ENCODE measurements around the gene GATA6. TPM values are rescaled to one million over a fixed set of nuclear protein-coding genes. Genes with fewer than 3 reads are reported as not detected.

Gene GATA6
- polyA plus RNA-seq, 3 donors: 0.04 TPM; not detected in 2

DNA sequence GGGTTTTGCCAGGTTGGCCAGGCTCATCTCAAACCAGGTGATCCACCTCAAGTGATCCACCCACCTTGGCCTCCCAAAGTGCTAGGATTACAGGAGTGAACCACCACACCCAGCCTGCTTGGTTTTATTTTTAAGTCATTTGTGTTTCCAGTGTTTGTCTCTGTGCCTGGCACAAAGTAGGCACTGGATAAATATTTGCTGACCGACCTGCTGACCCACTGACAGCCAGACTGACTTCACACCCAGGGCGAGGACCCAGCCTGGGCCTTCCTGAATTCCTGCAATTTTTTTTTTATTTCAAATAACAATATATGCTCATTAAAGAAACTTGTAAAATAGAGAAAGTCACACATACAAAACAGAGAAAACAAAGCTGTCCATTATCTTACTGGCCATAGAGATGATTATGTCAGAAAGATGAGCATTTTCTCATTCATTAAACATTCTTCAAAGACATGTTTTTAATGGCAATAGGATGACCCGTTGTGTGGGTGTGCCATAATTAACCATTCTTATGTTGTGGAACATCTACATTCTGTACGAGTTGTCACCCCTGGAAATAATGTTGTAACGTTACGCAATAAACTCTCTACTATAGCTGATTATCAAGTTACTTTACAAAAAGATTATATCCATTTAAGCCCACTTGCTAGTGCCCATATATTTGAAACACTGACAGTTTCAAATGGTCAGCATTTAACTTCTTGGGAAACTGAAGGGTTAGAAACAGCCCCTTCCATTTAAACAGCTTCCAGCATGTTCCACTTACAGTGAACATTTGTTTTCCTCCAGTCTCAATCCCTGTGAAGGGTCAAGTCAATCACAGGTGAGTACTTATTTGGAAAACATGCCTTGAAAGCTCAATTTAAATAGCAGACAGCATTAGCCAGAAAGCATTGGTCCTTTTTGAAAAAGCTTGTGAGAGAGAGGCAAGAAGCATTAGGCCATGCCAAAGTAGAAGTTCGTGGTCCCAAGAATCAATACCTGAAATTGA lies 25.7 kb upstream of the GATA6 start:
- no peaks in the 10 kb centered on the region for H3K79me2 ChIP-seq (ENCODE audit: insufficient read depth, low read length)

DNA sequence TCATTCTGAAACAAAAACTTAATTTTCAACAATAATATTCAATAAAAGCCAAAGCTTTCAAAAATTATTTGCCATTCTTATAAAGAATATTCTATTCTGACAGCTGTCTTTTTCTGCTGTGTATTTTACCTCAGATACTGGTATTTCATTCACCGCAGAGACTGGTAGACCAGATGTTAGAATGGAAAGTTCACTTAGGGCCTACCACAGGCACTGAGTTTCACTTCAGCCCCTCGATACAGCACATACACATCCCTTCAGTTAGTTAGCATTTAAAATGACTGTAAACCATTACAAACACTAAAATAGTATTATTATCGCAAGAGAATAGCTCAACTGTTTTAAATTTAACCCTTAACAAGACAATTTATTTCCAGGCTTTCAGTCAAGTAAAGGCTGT lies 24.2 kb upstream of the GATA6 start:
- H3K27me3 ChIP-seq (ENCODE audit: control insufficient read depth in 2 of 2, insufficient read depth in 2 of 2, low read length in 2 of 2): peaks cover 0 to 4% of the 10 kb centered on the region in 2 donors
- H3K9me3 ChIP-seq (replicated peaks in 1 of 2; ENCODE audit: control insufficient read depth in 1 of 2, insufficient read depth in 1 of 2, low read length in 2 of 2): no peaks in the 10 kb centered on the region
- no peak overlapping the region for H2AFZ ChIP-seq (ENCODE audit: insufficient read depth, low read depth, low read length, poor library complexity, severe bottlenecking)
- no peak overlapping the region for H3K9ac ChIP-seq (ENCODE audit: insufficient read depth, low read length, poor library complexity, severe bottlenecking)
- no peak overlapping the region for H3K4me2 ChIP-seq (replicated peaks; ENCODE audit: extremely low read depth, low read length, poor library complexity, severe bottlenecking)
- no peaks in the 10 kb centered on the region for H3K79me2 ChIP-seq (ENCODE audit: insufficient read depth, low read length)
- H3K36me3 Mint-ChIP-seq: no peaks in the 10 kb centered on the region
- H3K4me3 ChIP-seq (replicated peaks in 1 of 3; ENCODE audit: low read depth in 2 of 3, low read length in 3 of 3): no peak overlapping the region
- no peaks in the 10 kb centered on the region for H3K4me1 ChIP-seq (ENCODE audit: control insufficient read depth in 1 of 2, insufficient read depth in 2 of 2, low read length in 2 of 2)
- H3K36me3 ChIP-seq (replicated peaks in 1 of 2; ENCODE audit: control insufficient read depth in 1 of 2, insufficient read depth in 2 of 2, low read length in 2 of 2): no peaks in the 10 kb centered on the region
- no peak overlapping the region for H3K27ac Mint-ChIP-seq
- H3K4me3 Mint-ChIP-seq: no peak overlapping the region
- TF ChIP-seq, protein P1, sequence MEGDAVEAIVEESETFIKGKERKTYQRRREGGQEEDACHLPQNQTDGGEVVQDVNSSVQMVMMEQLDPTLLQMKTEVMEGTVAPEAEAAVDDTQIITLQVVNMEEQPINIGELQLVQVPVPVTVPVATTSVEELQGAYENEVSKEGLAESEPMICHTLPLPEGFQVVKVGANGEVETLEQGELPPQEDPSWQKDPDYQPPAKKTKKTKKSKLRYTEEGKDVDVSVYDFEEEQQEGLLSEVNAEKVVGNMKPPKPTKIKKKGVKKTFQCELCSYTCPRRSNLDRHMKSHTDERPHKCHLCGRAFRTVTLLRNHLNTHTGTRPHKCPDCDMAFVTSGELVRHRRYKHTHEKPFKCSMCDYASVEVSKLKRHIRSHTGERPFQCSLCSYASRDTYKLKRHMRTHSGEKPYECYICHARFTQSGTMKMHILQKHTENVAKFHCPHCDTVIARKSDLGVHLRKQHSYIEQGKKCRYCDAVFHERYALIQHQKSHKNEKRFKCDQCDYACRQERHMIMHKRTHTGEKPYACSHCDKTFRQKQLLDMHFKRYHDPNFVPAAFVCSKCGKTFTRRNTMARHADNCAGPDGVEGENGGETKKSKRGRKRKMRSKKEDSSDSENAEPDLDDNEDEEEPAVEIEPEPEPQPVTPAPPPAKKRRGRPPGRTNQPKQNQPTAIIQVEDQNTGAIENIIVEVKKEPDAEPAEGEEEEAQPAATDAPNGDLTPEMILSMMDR (IDR thresholded peaks at IDR 0.05): no peak
- peaks cover 4 to 10% (median 7%) of the 10 kb centered on the region in 3 donors for H3K27me3 Mint-ChIP-seq (ENCODE audit: low read depth in 3 of 3)
- H4K20me1 ChIP-seq (ENCODE audit: insufficient read depth, low read length): no peaks in the 10 kb centered on the region
- H3K4me1 Mint-ChIP-seq: no peaks in the 10 kb centered on the region
- DNase-seq: no peak
- no peak overlapping the region for H3K27ac ChIP-seq (ENCODE audit: low read depth in 1 of 2, low read length in 2 of 2)
- intact Hi-C loops (cut with micrococcal nuclease): no loop called here
- peaks cover 0 to 10% (median 3%) of the 10 kb centered on the region in 7 donors for H3K9me3 Mint-ChIP-seq
- WGBS (ENCODE audit: insufficient coverage): no CpG with 5 or more reads among the region's 3 CpGs

More for the DNA sequence above, 25.7 kb upstream of the GATA6 start:
- Histone ChIP-seq H3K27me3 (ENCODE audit: control insufficient read depth in 2 of 2, insufficient read depth in 2 of 2, low read length in 2 of 2) (peaks cover 0 to 4% of the 10 kb centered on the region in 2 donors), H3K9ac (ENCODE audit: insufficient read depth, low read length, poor library complexity, severe bottlenecking) (no peak overlapping the region), H3K4me3 (replicated peaks in 1 of 3; ENCODE audit: low read depth in 2 of 3, low read length in 3 of 3) (no peak overlapping the region), H4K20me1 (ENCODE audit: insufficient read depth, low read length) (no peaks in the 10 kb centered on the region), H2AFZ (ENCODE audit: insufficient read depth, low read depth, low read length, poor library complexity, severe bottlenecking) (no peak overlapping the region), H3K36me3 (replicated peaks in 1 of 2; ENCODE audit: control insufficient read depth in 1 of 2, insufficient read depth in 2 of 2, low read length in 2 of 2) (no peaks in the 10 kb centered on the region), H3K4me2 (replicated peaks; ENCODE audit: extremely low read depth, low read length, poor library complexity, severe bottlenecking) (no peak overlapping the region), H3K4me1 (ENCODE audit: control insufficient read depth in 1 of 2, insufficient read depth in 2 of 2, low read length in 2 of 2) (no peaks in the 10 kb centered on the region), H3K27ac (ENCODE audit: low read depth in 1 of 2, low read length in 2 of 2) (no peak overlapping the region), H3K9me3 (replicated peaks in 1 of 2; ENCODE audit: control insufficient read depth in 1 of 2, insufficient read depth in 1 of 2, low read length in 2 of 2) (no peaks in the 10 kb centered on the region)
- no peak for DNase-seq
- no peaks in the 10 kb centered on the region for H3K4me1 Mint-ChIP-seq
- H3K4me3 Mint-ChIP-seq: no peak overlapping the region
- H3K27ac Mint-ChIP-seq: no peak overlapping the region
- intact Hi-C loops (cut with micrococcal nuclease): no loop called here
- peaks cover 6 to 11% (median 10%) of the 10 kb centered on the region in 3 donors for H3K27me3 Mint-ChIP-seq (ENCODE audit: low read depth in 3 of 3)
- H3K9me3 Mint-ChIP-seq: peaks cover 0 to 13% (median 3%) of the 10 kb centered on the region in 7 donors
- 100% methylated on average over 1 of the region's 7 CpGs for WGBS (ENCODE audit: insufficient coverage)
- TF ChIP-seq, protein P1 (IDR thresholded peaks at IDR 0.05): no peak
- H3K36me3 Mint-ChIP-seq: no peaks in the 10 kb centered on the region

Measured in CD14-positive monocyte (primary cell).